ENCODE data around the gene NKX1-2.

NKX1-2 gene

GRCh38 chr10:124448696-124449169 is 1.1 kb downstream of the NKX1-2 start:
- TF ChIP-seq CTCF (IDR thresholded peaks at IDR 0.05): no peak

- TF ChIP-seq CTCF (IDR thresholded peaks at IDR 0.05): no peak
Observed at GRCh38 chr10:124447751-124448466, 1.9 kb downstream of the NKX1-2 start.

- no peak for TF ChIP-seq CTCF (IDR thresholded peaks at IDR 0.05)
Observed at GRCh38 chr10:124446830-124447750, 2.7 kb downstream of the NKX1-2 start.

GRCh38 chr10:124436191-124436638 is 13.6 kb downstream of the NKX1-2 start:
- TF ChIP-seq CTCF (IDR thresholded peaks at IDR 0.05): no peak

GRCh38 chr10:124433461-124433860 is 16.4 kb downstream of the NKX1-2 start:
- TF ChIP-seq CTCF (IDR thresholded peaks at IDR 0.05): no peak

- no peak for TF ChIP-seq CTCF (IDR thresholded peaks at IDR 0.05)
Observed at GRCh38 chr10:124430077-124430476, 19.8 kb downstream of the NKX1-2 start.

GRCh38 chr10:124429576-124429975 is 20.3 kb downstream of the NKX1-2 start:
- no peak for TF ChIP-seq CTCF (IDR thresholded peaks at IDR 0.05)

All from LNCAP (cell line).